Right lobe of liver (tissue), 4 donors: Measurements from ENCODE around the gene CDH13.

ENCODE experiments used
- CTCF ChIP-seq, 4 donors: fragments of 200-600 bp in 3 of 4; fragments of 450-650 bp in 1 of 4; IDR thresholded peaks; one replicate each; pipeline versions ENCODE4 v1.5.1 to v1.8.0; 2016 to 2022; ENCODE audit warnings: antibody characterized with exemption in 4 of 4, mild to moderate bottlenecking in 2 of 4
- POLR2A ChIP-seq: fragments of 450-650 bp; IDR thresholded peaks from one replicate; pipeline ENCODE4 v1.6.1; 2017; ENCODE audit warnings: antibody characterized with exemption, mild to moderate bottlenecking
- donor health status: DM: no; HTN: no; CAD: no.
- donor health status: DM: no; HTN: no; CAD: no.
- donor health status: DM: no; HTN: yes; CAD: no.

- TF ChIP-seq CTCF (IDR thresholded peaks at IDR 0.05) (no peak), POLR2A (no peak)
Measured at GRCh38 chr16:83587201-83587600, 960.4 kb downstream of the CDH13 start.
